IMR-90 (cell line): ENCODE measurements around the gene PRKCE. TPM values are rescaled to one million over a fixed set of nuclear protein-coding genes. Genes with fewer than 3 reads are reported as not detected.
A peak's percentile ranks its signal among the peaks of the same experiment; 100 is the strongest.

Experiments
- ATAC-seq: fragments of 200-7000 bp; cut with Tn5 transposase; 2 replicates; pipeline ENCODE4 v1.9.1; 2020; ENCODE audit warnings: low read depth, mild to moderate bottlenecking, moderate library complexity
- BruUV-seq: library from RNA; stranded (reverse); fragments of 400-500 nt; replicated peaks from 2 replicates; lab custom pipeline; 2021; lab: Mats Ljungman, UMichigan
- CTCF ChIA-PET: fragments of 300-600 bp; formaldehyde crosslinking; extraction: SDS; loops from one replicate; lab custom pipeline; 2021; ENCODE audit warnings: antibody characterized with exemption; lab: Yijun Ruan, JAX
- POLR2A ChIA-PET: fragments of 300-600 bp; sonication (Branson Sonifier 250); formaldehyde crosslinking; loops from one replicate; lab custom pipeline; 2022; ENCODE audit warnings: antibody characterized with exemption; ENCODE audit not compliant: unreplicated experiment; lab: Charles Lee
- DNase-seq: peaks from one replicate; pipeline ENCODE4 v3.0.0; 2013
- H2AFZ ChIP-seq: replicated peaks from 2 replicates; pipeline ENCODE3; 2013; ENCODE audit warnings: low read length, mild to moderate bottlenecking; ENCODE audit not compliant: poor library complexity
- H2AK5ac ChIP-seq: 2 replicates; pipeline ENCODE4 v1.6.1; 2013; ENCODE audit warnings: low read depth, low read length, inconsistent platforms
- H2AK9ac ChIP-seq: replicated peaks from 2 replicates; pipeline ENCODE3; 2013; ENCODE audit warnings: mild to moderate bottlenecking, low read depth, low read length, moderate library complexity; ENCODE audit not compliant: poor library complexity
- H2BK120ac ChIP-seq: 2 replicates; pipeline ENCODE4 v1.6.1; 2013; ENCODE audit warnings: low read depth, low read length, inconsistent platforms
- H2BK15ac ChIP-seq: 3 replicates; pipeline ENCODE4 v1.6.1; 2013; ENCODE audit warnings: low read depth, low read length, inconsistent platforms
- H2BK20ac ChIP-seq: 2 replicates; pipeline ENCODE4 v1.6.1; 2013; ENCODE audit warnings: low read depth, mild to moderate bottlenecking, inconsistent platforms, low read length, moderate library complexity
- H2BK5ac ChIP-seq: 2 replicates; pipeline ENCODE4 v1.6.1; 2013; ENCODE audit warnings: mild to moderate bottlenecking, low read depth, low read length, inconsistent platforms; ENCODE audit not compliant: poor library complexity, severe bottlenecking
- H3K14ac ChIP-seq: replicated peaks from 2 replicates; pipeline ENCODE4 v1.6.1; 2013; ENCODE audit warnings: low read depth, low read length, inconsistent platforms
- H3K18ac ChIP-seq: 2 replicates; pipeline ENCODE4 v1.6.1; 2013; ENCODE audit warnings: low read depth, low read length, control low read depth
- H3K23ac ChIP-seq: 2 replicates; pipeline ENCODE4 v1.6.1; 2013; ENCODE audit warnings: low read depth, low read length, inconsistent platforms
- H3K27ac ChIP-seq: 2 replicates; pipeline ENCODE4 v1.5.1; 2013; ENCODE audit warnings: mild to moderate bottlenecking, control low read depth, low read length; ENCODE audit not compliant: insufficient read depth
- H3K27me3 ChIP-seq: 2 replicates; pipeline ENCODE4 v1.6.1; 2013; ENCODE audit warnings: low read length; ENCODE audit not compliant: control insufficient read depth, insufficient read depth
- H3K36me3 ChIP-seq: 2 replicates; pipeline ENCODE4 v1.6.1; 2013; ENCODE audit warnings: low read length, mixed read lengths; ENCODE audit not compliant: control insufficient read depth, insufficient read depth
- H3K4ac ChIP-seq: 2 replicates; pipeline ENCODE4 v1.6.1; 2013; ENCODE audit warnings: low read depth, low read length, inconsistent platforms
- H3K4me1 ChIP-seq: 2 replicates; pipeline ENCODE4 v1.6.1; 2013; ENCODE audit warnings: low read length, mixed read lengths; ENCODE audit not compliant: control insufficient read depth, insufficient read depth
- H3K4me2 ChIP-seq: 2 replicates; pipeline ENCODE4 v1.6.1; 2013; ENCODE audit warnings: low read depth, mild to moderate bottlenecking, control low read depth, low read length, moderate library complexity
- H3K4me3 ChIP-seq: 2 replicates; pipeline ENCODE4 v1.5.1; 2013; ENCODE audit warnings: low read depth, mild to moderate bottlenecking, control low read depth, low read length, moderate library complexity; ENCODE audit not compliant: insufficient read depth
- H3K56ac ChIP-seq: 2 replicates; pipeline ENCODE4 v1.6.1; 2013; ENCODE audit warnings: low read length, inconsistent platforms; ENCODE audit not compliant: insufficient read depth; ENCODE audit errors: extremely low read depth
- H3K79me1 ChIP-seq, 2 experiments: 2 replicates each; pipeline ENCODE4 v1.6.1; 2013; ENCODE audit warnings: low read length in 2 of 2, inconsistent platforms in 1 of 2, low read depth in 1 of 2
- H3K9ac ChIP-seq: 2 replicates; pipeline ENCODE4 v1.6.1; 2013; ENCODE audit warnings: low read depth, low read length, control low read depth
- H3K9me1 ChIP-seq: 2 replicates; pipeline ENCODE4 v1.6.1; 2013; ENCODE audit warnings: low read length, inconsistent platforms; ENCODE audit not compliant: insufficient read depth
- H3K9me3 ChIP-seq: 2 replicates; pipeline ENCODE4 v1.6.1; 2013; ENCODE audit warnings: low read length; ENCODE audit not compliant: control insufficient read depth, insufficient read depth
- H4K20me1 ChIP-seq: 2 replicates; pipeline ENCODE4 v1.6.1; 2013; ENCODE audit warnings: low read length, inconsistent platforms; ENCODE audit not compliant: insufficient read depth
- H4K5ac ChIP-seq: 2 replicates; pipeline ENCODE4 v1.6.1; 2013; ENCODE audit warnings: mild to moderate bottlenecking, low read depth, low read length, control low read depth
- H4K8ac ChIP-seq, 2 experiments: 2 replicates each; pipeline ENCODE4 v1.6.1; 2013; ENCODE audit warnings: low read depth in 2 of 2, low read length in 2 of 2, control low read depth in 1 of 2, inconsistent platforms in 1 of 2
- H4K91ac ChIP-seq: 2 replicates; pipeline ENCODE4 v1.6.1; 2013; ENCODE audit warnings: low read depth, low read length, inconsistent platforms; ENCODE audit not compliant: insufficient read depth
- BHLHE40 ChIP-seq: fragments of 150-350 bp; IDR thresholded peaks from 2 replicates; pipeline ENCODE4 v1.6.1; 2016; ENCODE audit warnings: mild to moderate bottlenecking, low read depth, low read length
- CEBPB ChIP-seq: IDR thresholded peaks from 2 replicates; pipeline ENCODE4 v1.6.1; 2012; ENCODE audit warnings: low read depth, low read length, improper control_type of control experiment
- CHD1 ChIP-seq: IDR thresholded peaks from 2 replicates; pipeline ENCODE4 v1.6.1; 2012; ENCODE audit warnings: low read depth, low read length, improper control_type of control experiment
- FOS ChIP-seq: fragments of 150-350 bp; IDR thresholded peaks from 2 replicates; pipeline ENCODE4 v1.6.1; 2016; ENCODE audit warnings: low read depth, low read length
- MAFK ChIP-seq: IDR thresholded peaks from 2 replicates; pipeline ENCODE4 v1.6.1; 2012; ENCODE audit warnings: low read depth, low read length, improper control_type of control experiment
- MAZ ChIP-seq: IDR thresholded peaks from 2 replicates; pipeline ENCODE4 v1.6.1; 2012; ENCODE audit warnings: low read depth, mild to moderate bottlenecking, low read length, improper control_type of control experiment, moderate library complexity, borderline replicate concordance
- MXI1 ChIP-seq: IDR thresholded peaks from 2 replicates; pipeline ENCODE4 v1.6.1; 2012; ENCODE audit warnings: low read depth, mild to moderate bottlenecking, low read length, moderate library complexity, borderline replicate concordance
- NFE2L2 ChIP-seq: fragments of 150-350 bp; IDR thresholded peaks from 2 replicates; pipeline ENCODE4 v1.6.1; 2016; ENCODE audit warnings: low read depth, mild to moderate bottlenecking, low read length
- POLR2A ChIP-seq: IDR thresholded peaks from 2 replicates; pipeline ENCODE4 v1.6.1; 2012; ENCODE audit warnings: mild to moderate bottlenecking, low read depth, low read length
- RAD21 ChIP-seq: IDR thresholded peaks from 2 replicates; pipeline ENCODE4 v1.6.1; 2012; ENCODE audit warnings: low read length, improper control_type of control experiment
- RCOR1 ChIP-seq: IDR thresholded peaks from 2 replicates; pipeline ENCODE4 v1.6.1; 2012; ENCODE audit warnings: mild to moderate bottlenecking, low read length, improper control_type of control experiment; ENCODE audit not compliant: insufficient replicate concordance
- RFX5 ChIP-seq: IDR thresholded peaks from 2 replicates; pipeline ENCODE4 v1.8.0; 2012; ENCODE audit warnings: low read depth, mild to moderate bottlenecking, low read length, moderate library complexity
- SMC3 ChIP-seq: fragments of 150-350 bp; IDR thresholded peaks from 2 replicates; pipeline ENCODE4 v1.6.1; 2016; ENCODE audit warnings: low read depth, mild to moderate bottlenecking, antibody characterized with exemption, low read length, moderate library complexity
- WGBS, 2 experiments: methylation state at CpG; one replicate each; pipeline versions ENCODE4 v1.1.5 to v1.1.7; 2013; ENCODE audit warnings: missing lambda C conversion rate in 2 of 2; ENCODE audit not compliant: insufficient read length in 1 of 2; ENCODE audit errors: extremely low coverage in 2 of 2; 5-methylcytosine and 5-hydroxymethylcytosine counted together
- dilution Hi-C: fragments of 300-500 bp; cut with HindIII; formaldehyde crosslinking; loops from one replicate; pipeline ENCODE4 v1.14.3; 2018; ENCODE audit warnings: low sequenced_read_pairs; ENCODE audit not compliant: unreplicated experiment
- in situ Hi-C: fragments of 300-500 bp; cut with MboI; formaldehyde crosslinking; loops from 3 replicates; pipeline ENCODE4 v1.14.3; 2019; ENCODE audit warnings: low sequenced_read_pairs, inconsistent platforms, mixed read lengths
- intact Hi-C: fragments of 100-400 bp; cut with micrococcal nuclease; formaldehyde crosslinking; loops from 2 replicates; pipeline ENCODE4 v1.10.0; 2022
- polyA plus RNA-seq, 3 experiments: library from polyadenylated mRNA; depleted of rRNA; stranded (reverse); fragments of >200 nt; gene quantifications; 2 replicates each; pipeline ENCODE4 v1.2.3, GENCODE V29; 2012; ENCODE audit warnings: low replicate concordance in 1 of 3
- total RNA-seq: library from RNA; depleted of rRNA; stranded (reverse); fragments of >200 nt; gene quantifications from 2 replicates; pipeline ENCODE4 v1.2.3, GENCODE V29; 2012
- TF ChIP-seq, protein P1 (sequence below): fragments of 150-350 bp; IDR thresholded peaks from 2 replicates; pipeline ENCODE4 v1.6.1; 2016; ENCODE audit warnings: low read depth, mild to moderate bottlenecking, low read length, moderate library complexity, borderline replicate concordance
- TF ChIP-seq, protein P2 (sequence below): conservative IDR thresholded peaks from 2 replicates; pipeline ENCODE4 v1.5.1; 2012; ENCODE audit warnings: mild to moderate bottlenecking, low read depth, low read length, improper control_type of control experiment
- TF ChIP-seq, protein P3 (sequence below): fragments of 150-350 bp; IDR thresholded peaks from 2 replicates; pipeline ENCODE4 v1.6.1; 2017; ENCODE audit warnings: mild to moderate bottlenecking, antibody characterized with exemption, low read length, low read depth

Gene PRKCE
- total and polyA plus RNA-seq, 2 of the 4 experiments (the other 2 are of a cell fraction), result 8.1 to 32.4 TPM

GRCh38 chr2:46180189-46180588 is 528.7 kb downstream of the PRKCE start:
- H4K91ac ChIP-seq, result peak overlapping the region; percentile 96
- intact Hi-C loops (no loop called here), dilution Hi-C loops (no loop called here), in situ Hi-C loops (no loop called here)
- DNase-seq (no peak), ATAC-seq (no peak)
- POLR2A ChIA-PET, result no interaction called here
- H2BK120ac ChIP-seq, result peak overlapping the region; percentile 96
- no peak overlapping the region for H3K18ac ChIP-seq
- H2AK5ac ChIP-seq, result peak overlapping the region; percentile 80
- no peak overlapping the region for H3K56ac ChIP-seq
- H3K4me3 ChIP-seq, result no peak overlapping the region
- H2BK15ac ChIP-seq, result peak overlapping the region; percentile 99
- H3K9ac ChIP-seq, result no peak overlapping the region
- no peaks in the 10 kb centered on the region for H3K9me3 ChIP-seq
- peaks cover 31% of the 10 kb centered on the region for H3K9me1 ChIP-seq
- H3K79me1 ChIP-seq, result peaks cover 0 to 20% of the 10 kb centered on the region in 2 experiments; a peak in 2 of 4 replicates
- H4K5ac ChIP-seq, result peak overlapping the region; percentile 99
- H3K4me1 ChIP-seq, result peaks cover 17% of the 10 kb centered on the region
- peak overlapping the region; percentile 98 for H3K4ac ChIP-seq
- TF ChIP-seq, protein P1, sequence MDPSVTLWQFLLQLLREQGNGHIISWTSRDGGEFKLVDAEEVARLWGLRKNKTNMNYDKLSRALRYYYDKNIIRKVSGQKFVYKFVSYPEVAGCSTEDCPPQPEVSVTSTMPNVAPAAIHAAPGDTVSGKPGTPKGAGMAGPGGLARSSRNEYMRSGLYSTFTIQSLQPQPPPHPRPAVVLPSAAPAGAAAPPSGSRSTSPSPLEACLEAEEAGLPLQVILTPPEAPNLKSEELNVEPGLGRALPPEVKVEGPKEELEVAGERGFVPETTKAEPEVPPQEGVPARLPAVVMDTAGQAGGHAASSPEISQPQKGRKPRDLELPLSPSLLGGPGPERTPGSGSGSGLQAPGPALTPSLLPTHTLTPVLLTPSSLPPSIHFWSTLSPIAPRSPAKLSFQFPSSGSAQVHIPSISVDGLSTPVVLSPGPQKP, result no peak
- TF ChIP-seq, protein P2, sequence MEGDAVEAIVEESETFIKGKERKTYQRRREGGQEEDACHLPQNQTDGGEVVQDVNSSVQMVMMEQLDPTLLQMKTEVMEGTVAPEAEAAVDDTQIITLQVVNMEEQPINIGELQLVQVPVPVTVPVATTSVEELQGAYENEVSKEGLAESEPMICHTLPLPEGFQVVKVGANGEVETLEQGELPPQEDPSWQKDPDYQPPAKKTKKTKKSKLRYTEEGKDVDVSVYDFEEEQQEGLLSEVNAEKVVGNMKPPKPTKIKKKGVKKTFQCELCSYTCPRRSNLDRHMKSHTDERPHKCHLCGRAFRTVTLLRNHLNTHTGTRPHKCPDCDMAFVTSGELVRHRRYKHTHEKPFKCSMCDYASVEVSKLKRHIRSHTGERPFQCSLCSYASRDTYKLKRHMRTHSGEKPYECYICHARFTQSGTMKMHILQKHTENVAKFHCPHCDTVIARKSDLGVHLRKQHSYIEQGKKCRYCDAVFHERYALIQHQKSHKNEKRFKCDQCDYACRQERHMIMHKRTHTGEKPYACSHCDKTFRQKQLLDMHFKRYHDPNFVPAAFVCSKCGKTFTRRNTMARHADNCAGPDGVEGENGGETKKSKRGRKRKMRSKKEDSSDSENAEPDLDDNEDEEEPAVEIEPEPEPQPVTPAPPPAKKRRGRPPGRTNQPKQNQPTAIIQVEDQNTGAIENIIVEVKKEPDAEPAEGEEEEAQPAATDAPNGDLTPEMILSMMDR, result no peak
- TF ChIP-seq POLR2A, result no peak
- TF ChIP-seq FOS, result no peak
- no peak for TF ChIP-seq RAD21
- no peak for TF ChIP-seq RFX5
- TF ChIP-seq RCOR1, result no peak
- no peak for TF ChIP-seq MXI1
- TF ChIP-seq MAZ, result no peak
- TF ChIP-seq SMC3, result no peak
- TF ChIP-seq MAFK, result no peak
- TF ChIP-seq NFE2L2, result no peak
- TF ChIP-seq CHD1, result no peak
- TF ChIP-seq, protein P3, sequence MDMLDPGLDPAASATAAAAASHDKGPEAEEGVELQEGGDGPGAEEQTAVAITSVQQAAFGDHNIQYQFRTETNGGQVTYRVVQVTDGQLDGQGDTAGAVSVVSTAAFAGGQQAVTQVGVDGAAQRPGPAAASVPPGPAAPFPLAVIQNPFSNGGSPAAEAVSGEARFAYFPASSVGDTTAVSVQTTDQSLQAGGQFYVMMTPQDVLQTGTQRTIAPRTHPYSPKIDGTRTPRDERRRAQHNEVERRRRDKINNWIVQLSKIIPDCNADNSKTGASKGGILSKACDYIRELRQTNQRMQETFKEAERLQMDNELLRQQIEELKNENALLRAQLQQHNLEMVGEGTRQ, result no peak
- TF ChIP-seq CEBPB, result no peak
- no peak for TF ChIP-seq BHLHE40
- no peak overlapping the region for H2BK5ac ChIP-seq
- no peak overlapping the region for H3K4me2 ChIP-seq
- 92% methylated on average over 2 of the region's 2 CpGs; no CpG with 5 or more reads in 1 of the 2 experiments for WGBS, 2 experiments
- peak overlapping the region; percentile 90 for H3K14ac ChIP-seq
- BruUV-seq, result no TSS peak
- peak overlapping the region; percentile 82 to 100; a peak in 2 of 4 replicates for H4K8ac ChIP-seq
- H2AK9ac ChIP-seq, result peak overlapping the region; percentile 37
- CTCF ChIA-PET, result no interaction called here
- H2BK20ac ChIP-seq, result peak overlapping the region; percentile 91
- no peak overlapping the region for H3K27ac ChIP-seq
- peaks cover 5% of the 10 kb centered on the region; the same call in 1 of the 2 replicates for H3K36me3 ChIP-seq
- H3K23ac ChIP-seq, result peak overlapping the region; percentile 24; the same call in 1 of the 2 replicates
- H2AFZ ChIP-seq, result no peak overlapping the region
- H3K27me3 ChIP-seq, result no peaks in the 10 kb centered on the region
- H4K20me1 ChIP-seq, result no peaks in the 10 kb centered on the region
